ENCODE data around the gene BEAN1.

Gene BEAN1

DNA sequence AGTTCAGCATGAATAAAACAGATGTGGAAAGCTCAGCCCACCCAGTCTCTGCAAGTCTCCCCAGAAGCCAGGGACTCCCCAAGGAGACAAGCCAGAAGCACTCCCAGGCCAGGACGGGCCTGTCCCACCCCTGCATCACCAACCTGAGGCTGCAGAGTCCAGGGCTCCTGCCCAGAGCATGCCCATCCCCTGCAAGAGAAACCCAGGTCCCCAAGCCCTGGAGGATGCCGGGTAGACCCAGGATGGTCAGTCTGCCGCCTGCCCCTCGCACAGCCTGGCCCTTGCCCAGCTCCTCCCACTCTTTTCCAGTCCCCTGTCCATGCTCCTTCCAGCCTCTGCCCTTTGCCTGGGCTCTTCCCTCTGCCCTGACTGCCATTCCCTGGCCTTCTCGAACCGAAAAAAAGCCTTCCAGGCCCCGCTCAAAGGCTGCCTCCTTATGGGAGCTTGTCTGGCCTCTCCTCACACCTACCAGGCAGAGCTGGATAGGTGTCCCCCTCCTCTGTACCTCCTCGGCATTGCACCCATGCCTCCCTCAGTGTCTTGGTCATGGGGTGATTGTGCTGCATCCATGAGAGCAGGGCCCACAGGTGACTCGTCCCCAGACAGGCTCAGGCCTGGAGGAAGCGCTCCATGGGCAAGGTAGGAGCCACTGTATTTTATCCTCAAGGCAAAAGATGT is 44.8 kb downstream of the BEAN1 start:
- no peak for DNase-seq

DNA sequence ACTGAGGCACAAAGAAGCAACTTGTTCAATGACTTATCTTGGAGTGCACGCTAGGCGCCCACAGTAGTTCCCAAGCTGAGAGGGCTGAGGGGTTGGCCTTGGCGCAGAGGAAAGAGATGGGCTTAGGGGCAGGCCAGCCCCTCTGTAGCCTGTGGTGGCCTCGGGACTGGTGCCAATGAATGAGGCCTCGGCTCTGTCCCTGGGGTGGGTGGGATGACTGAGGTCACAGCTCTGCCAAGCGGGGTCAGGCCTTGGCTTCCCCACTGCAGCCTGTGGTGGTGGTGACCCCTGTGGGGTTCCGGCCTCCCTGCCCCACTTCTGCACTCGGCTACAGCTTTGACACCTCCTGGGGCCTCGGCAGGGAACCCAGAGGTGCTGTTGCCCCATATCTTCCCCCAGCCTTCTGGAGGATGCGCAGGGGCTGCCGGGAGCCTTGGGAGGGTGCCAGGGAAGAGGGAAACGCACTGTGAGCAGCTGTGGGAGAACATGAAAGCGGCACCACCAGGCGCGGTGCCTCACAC is 46.0 kb downstream of the BEAN1 start:
- no peak for DNase-seq

DNA sequence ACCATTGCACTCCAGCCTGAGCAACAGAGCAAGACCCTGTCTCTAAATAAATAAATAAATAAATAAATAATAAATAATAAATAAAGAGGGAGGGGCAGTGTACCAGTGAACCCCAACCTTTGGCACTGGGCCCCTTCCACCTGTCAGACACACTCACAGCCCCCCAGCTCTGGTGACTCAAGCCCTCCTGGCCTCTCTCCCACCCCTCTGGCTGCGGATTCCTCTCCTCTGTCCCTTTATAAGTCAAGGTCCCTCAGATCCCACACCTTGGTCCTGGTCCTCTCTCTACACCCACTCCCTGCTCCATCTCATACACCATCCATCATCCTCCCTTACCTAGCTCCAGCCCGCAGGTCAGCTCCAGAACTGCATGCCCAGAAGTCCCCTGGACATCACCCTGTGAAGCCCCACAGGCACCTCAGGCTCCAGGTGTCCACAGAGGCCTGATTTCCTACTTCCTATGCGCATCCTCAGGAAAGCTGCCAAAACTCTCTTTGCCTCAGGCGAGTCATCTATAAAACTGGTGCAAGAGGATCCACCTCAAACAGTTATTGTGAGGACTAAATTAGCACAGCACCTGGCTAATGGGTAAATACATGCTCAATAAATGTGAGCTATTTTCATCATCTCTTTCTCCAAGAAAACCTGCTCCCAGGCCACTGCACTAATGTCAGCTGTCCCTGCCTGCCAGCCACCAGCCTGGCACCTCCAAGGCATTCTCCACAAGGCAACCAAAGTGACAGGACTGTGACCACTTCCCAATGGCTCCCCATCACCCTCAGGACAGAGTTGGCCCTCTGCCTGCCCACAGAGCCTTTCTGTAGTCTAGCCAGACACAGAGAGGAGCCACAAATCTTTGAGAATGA is 46.8 kb downstream of the BEAN1 start:
- DNase-seq, result no peak

DNA sequence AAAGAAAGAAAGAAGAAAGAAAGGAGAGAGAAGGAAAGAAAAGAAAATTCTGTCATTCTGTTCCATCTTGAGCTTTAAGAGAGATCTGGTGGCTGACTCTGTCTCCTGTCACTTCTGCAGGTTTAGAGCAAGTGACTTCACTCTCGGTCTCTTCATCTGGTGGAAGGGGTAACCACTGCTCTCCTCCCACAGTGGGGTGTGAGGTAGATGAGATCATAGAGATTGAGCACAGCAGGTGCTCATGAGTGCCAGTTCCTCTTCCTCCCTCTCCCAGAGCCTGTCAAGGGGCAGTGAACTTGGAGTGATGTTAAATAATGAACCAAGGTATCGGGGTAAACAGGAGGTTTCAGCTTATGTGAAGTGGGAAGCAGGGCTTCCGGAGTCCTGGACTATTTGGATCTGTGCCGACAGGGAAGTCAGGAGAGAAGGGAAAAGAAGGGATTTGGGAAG is 47.7 kb downstream of the BEAN1 start:
- peak; percentile 9 for DNase-seq

DNA sequence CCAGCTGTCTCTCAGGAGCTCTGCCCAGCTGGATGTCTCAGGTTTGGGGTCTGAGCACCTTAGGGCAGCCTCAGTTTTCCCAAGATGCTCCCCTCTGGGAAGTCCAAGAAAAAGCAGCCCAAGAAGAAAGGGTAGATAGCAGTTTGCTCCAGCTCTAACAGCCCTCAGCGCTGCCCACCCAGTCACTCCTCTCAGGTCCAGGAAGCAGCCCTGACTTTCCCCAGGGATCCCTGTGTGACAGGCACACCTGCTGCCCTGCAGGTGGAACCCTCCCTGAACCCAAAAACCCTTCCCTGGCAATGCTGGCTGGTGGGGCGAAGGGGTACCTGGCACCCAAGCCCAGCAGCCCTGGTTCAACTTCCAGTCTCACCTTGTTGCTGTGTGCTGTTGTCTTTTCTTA is 48.1 kb downstream of the BEAN1 start:
- DNase-seq, result no peak

DNA sequence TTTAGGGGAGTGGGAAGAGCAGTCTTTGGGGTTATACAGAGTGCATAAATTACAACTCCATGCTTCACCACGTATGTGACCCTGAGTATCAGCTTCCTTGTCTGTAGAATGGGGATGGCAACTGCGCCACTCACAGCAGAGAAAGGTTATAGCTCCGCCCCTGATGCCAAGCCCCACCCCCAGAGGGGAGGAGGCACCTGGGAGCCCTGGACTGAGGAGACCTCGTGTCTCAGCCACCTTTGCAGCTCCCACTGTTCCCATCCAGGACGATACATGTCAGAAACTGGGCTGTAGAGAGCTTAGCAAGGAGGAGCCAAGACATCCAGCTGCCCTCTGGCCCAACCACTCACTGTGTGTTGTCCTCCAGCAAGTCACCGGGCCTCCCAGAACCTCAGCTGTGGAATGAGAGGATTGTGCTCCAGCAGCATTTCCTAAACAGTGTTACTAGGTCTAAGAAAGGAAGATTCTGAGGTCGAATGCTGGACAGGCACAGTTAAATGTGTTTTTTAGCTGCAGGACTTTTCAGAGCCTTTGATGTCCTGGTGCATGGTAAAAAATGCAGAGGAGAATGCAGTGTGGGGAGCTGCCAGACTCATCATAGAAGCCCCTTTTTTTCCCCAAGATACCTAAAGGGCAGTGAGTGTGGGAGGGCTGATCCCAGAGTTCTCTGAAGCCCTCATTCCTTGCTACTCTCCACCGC is 49.4 kb downstream of the BEAN1 start:
- peak; percentile 24 for DNase-seq

DNA sequence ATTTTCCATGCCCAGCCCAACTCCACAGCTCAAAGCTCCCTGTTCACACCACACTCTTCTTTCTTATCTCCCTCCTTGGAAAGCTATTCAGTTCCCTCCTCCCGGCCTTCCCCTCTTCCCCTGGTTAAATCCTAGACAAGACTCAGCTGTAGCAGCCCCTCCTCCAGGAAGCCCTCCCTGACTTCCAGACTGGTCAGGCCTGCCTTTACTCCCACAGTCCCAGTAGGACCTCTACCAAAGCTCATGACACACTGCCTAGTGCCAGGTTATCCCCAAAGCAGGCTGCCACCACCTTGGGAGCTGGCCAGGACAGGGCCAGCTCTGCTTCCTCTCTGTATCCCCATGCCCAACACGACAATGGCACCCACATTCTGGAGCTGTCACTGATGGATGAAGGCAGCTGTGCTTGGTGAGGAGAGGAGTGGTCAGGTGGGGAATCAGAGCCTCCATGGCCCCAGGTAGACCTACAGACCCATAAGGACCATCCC is 50.0 kb downstream of the BEAN1 start:
- DNase-seq, result no peak

DNA sequence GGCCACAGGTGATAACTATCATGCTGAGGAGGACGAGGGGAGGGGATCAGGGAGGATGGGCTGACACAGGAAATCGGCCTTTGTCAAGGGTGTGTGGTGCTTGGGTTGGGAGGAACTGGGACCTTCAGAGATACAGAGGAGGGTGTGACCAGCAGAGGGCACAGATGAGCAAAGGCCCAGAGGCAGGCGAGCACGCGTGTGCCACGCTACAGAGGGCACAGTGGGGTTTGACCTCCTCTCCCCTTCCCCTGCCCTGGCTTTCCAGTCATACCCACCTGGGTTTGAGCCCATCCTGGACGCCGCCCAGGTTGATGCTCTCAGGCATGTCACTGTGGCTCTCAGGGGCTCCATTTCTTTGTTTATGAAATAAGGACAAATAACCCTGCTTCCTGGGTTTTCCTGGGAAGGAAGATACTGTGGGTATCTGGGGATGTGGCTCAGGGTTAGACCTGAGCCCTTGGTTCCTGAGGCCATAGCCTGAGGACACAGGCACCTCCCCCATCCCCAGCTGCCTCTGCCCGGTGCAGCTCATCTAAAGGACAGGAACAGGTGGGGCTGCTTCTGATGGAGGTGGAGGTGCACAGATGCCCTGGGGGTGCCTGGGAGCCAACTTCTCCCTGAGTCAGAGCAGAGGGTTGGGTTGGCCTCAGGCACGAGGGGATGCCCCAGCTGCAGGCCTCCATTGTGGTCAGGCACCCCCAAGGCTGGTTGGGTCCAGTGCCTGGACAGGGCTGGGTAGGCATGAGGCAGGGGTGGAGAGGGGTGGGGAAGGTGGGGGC is 51.8 kb downstream of the BEAN1 start:
- peak; percentile 84 for DNase-seq

DNA sequence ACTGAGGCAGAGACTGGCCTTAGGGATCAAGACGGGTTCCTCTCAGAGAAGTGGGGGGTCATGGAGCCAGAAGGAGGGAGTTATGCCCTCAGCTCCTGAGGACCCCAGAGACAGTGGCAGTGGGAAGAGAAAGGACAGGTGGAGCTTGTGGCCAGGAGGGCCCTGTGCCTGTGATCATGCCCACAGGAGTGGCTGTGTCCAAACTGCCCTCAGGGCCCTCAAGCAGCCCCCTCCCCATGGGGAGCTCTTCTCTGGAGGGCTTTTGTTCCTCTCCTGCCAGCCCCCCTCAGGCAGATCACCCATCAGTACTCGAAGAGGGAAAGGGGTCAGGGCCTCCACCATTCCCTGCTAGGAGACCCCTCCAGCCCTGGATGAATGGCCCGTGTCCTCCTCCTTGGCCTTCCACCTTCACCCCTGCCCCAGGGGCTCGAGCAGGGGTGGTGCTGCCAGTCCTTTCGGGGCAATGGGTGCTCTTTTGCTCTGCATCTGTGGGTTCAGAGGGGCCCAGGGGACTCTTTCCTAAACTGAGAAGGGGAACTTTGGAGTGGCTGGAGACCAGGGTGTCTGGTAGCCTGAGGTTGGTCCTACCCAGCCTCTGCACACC is 52.7 kb downstream of the BEAN1 start:
- DNase-seq, result no peak

DNA sequence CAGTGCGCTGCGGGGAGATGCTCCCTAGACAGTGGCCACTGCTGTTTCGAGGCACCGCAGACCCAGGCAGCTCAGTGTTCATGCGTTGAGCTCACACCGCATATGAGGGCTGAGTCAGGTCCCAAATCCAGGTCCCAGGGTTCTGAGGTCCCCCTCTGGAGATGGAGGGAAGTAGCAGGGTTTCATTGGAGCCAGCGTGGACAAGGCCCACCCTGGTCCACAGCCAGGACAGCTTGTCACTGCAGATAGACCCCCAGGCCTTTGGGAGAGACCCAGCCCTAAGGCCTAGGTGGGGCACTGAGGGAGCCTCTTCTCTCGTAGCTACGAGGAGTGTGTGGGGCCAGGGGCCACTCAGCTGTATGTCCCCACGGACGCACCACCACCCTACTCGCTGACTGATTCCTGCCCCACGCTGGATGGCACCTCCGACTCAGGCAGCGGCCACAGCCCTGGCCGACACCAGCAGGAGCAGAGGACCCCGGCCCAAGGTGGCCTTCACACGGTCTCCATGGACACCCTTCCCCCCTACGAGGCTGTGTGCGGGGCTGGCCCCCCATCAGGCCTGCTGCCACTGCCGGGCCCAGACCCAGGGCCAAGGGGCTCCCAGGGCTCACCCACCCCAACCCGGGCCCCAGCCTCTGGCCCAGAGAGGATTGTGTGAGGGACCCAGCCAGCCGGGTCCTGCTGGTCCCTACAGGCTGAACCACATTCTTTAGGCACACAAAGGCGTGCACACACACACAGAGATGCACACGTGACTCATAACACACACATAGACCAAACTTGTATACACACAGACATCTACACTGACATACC is 53.4 kb downstream of the BEAN1 start:
- DNase-seq, result no peak

DNA sequence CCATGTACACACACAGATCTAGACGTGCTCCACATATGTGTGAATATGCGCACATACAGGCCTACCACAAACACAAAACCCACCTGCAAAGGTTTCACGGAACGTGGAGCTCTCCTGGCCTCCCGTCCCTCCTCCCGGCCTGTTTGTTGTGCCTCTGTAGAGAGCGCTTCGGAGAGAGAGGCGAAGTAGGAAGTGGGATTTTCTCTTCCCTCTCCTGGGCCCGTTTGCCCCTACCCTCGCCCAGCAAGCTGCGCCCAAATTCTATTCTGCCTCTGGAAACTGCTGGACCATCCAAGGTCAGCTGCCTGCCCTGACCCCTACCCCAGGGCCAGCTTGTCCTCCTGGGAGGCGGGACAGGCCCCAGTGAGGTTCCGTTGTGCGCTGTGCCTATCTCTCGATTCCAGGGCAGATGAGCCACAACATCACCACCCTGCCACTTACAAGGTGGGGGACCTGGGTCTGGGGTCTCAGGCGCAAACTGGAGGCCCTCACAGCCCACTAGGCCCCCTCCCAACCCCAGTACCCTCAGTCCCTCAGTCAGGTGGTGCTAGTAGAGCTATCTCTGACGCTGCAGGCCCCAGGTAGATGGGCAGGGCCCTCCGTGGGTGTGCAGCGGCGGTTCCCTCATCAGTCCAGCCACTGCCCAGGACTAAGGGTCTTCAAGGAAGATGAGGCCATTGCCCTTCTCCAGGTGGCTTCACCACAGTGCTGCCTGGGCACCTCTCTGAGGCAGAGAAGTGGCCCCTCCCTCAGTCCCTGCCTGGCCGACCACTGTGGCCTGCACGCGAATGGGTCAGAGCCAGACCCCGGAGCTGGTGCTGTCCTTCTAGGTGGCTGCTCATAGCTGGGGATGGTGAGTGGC is 54.2 kb downstream of the BEAN1 start:
- DNase-seq, result no peak

DNA sequence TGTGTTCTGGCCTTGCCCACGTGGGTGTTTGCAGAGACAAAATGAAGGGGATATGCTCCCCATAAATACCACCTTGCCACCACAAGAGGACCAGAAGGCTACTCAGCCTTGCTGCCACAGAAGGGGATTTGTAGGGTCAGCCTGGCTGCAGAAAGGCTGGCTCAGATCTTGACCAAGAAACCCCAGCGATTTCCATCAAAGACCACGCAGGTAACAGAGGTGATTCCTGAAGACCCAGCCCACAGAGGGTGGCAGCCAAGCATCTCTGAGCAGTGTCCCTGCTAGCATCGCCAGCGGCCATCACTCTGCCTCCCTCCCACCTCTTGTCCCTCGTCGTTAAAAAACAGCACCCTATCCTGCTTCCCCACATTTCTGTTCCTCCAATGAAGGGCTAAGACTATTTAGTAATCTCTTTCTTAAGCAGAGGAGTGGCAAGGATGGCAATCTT is 54.9 kb downstream of the BEAN1 start:
- DNase-seq, result no peak

DNA sequence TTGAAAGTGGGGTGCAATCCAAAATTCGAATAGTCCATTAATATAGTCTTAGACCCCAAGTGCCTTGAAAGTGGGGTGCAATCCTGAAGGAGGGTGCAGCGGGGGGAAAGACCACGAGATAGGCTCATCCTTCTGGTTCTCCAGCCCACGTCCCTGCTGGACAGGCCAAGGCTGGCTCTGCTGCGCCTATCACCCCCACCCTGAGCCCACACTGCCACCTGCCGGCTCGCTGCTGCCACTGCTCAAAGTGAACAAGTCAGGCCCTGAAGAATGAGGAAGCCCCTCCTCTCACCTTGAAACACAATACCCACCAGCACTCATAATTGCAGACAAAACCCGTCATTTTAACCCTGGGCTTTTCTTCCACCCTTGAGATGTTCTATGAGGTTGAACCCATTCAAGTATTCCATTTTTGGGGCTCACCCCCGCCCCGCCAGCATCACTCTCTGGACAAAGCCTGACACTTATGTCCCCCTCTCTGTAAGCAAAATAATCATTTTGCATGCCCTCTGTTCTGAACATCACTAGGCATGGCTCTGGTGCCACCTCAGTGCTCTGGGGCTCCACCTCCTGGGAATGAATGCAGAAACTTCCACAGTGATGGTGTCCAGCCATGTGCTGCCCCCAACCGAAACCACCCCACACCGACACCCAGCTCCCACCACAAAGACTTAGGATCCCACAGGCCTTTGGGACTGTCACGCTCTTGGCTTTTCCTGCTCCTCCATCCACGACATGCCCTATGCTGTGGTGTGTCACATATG is 56.8 kb downstream of the BEAN1 start:
- DNase-seq, result peak; percentile 88

DNA sequence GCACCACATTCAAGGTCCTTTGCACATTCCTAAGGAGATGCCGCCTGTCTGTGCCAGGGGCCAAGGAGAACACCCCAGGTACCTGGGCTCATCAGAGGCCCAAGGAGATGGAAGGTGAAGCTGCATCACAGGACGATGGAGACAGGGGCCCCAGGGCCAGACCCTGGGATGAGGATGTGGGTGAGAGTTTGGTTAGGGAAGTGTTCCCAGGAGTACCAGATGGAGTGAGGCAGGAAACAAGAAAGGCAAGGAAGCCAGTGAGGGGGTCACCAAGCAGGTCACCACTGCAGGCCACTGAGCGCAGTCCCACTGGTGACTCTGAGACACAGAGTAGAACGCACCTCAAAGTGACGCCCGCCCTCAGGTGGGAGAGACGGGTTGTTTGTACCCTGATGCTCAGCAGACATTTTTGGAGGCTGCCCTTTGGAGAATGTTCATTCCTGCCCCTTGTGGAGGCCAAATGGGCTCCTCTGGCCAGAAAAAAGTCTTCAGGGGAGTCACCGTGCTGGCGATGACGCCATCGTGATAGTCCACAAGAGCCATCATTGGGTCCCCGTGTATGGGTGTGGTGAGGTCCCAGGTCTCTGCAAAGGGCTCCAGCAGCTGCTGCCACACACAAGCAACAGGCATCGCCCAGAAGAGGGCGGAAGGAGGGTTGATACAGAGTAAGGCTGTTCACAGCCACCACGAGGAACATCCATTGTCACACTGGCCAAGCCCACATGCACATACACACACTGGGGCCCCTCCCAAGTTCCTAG is 57.5 kb downstream of the BEAN1 start:
- peak; percentile 18 for DNase-seq

DNA sequence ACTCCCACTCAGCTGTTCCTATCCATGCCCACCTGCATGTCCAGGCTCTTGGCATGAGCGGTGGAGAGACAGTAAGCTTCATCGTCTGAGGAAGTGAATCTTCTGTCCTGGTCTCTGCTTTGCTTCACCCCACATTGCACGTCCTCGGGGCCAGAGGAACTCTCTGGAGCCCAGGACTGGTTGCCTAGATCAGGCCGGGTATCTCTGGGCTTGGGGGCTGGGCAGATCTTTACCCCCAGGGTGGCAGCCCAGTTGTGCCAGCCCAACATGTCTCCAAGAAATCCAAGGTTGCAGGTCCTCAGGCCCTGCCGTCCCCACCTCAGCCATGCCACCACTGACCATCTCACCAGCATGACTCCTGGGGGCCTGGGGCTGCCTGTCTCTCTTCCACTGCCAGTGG is 58.3 kb downstream of the BEAN1 start:
- DNase-seq, result no peak

DNA sequence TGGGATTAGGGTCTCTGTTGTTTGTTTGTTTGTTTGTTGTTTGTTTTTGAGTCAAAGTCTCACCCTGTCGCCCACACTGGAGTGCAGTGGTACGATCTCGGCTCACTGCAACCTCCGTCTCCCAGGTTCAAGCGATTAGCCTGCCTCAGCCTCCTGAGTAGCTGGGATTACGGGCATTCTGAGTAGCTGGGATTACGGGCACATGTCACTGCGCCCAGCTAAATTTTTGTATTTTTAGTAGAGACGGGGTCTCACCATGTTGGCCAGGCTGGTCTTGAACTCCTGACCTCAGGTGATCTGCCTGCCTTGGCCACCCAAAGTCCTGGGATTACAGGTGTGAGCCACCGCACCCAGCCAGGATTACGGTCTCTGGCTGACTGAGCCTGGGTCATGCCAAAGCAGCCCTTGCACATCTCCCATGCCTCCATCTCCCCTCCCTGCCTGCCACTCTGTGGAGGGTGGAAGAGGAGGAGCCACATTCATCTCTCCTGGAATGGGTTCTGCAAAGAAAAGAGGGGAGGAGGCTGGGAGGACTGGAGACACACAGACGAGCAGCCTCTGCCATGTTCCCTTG is 59.2 kb downstream of the BEAN1 start:
- no peak for DNase-seq

DNA sequence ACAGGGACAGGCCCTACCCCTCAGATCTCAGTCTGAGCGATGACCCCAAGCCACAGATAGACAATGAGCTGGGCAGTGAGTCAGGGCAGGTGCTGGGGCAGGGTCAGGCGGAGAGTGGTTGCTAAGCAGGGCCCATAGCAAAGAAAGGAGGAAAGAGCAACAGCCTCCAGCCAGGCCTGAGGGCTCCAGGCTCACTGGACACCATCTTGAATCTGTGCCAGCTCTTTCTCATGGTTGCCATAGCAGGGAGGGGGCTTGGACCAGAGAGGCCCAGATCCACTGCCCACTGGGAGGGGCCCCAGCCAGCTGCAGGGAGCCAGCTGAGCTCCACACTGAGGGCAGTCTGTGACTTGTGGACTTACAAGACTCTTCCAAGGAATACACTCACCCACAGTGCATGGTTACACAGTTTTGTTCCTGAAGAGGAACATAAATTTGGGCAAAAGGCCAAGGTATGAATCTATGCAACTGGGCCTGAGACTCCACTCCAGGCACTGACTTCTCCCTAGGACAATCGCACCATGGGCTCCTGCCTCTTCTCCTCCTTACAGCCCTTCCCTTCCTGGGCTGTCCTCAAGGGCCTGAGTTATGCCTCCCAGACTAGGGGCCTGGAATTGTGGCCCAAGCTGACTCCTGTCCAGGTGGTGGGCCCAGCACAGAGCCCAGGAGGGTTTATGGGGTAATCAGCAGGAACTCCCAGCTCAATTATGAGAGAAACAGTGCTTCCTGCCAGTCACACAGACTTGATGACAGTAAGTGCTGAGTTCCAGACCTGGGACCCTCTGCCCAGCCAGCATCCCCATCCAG is 59.9 kb downstream of the BEAN1 start:
- peak; percentile 35 for DNase-seq

Measured in OCI-M1 (cell line).